GM18907 (cell line): ENCODE results near the gene COL6A5.
"Not testable (repeated sequence)": the region's sequence is repeated elsewhere in the genome, so short reads cannot be mapped to it uniquely, and the experiment has no call there.

ENCODE experiments used
- ATAC-seq: cut with Tn5 transposase; IDR thresholded peaks from one replicate; pipeline ENCODE4 v1.9.1; 2021; ENCODE audit warnings: mild to moderate bottlenecking, moderate library complexity; ENCODE audit not compliant: unreplicated experiment

COL6A5 gene

DNA sequence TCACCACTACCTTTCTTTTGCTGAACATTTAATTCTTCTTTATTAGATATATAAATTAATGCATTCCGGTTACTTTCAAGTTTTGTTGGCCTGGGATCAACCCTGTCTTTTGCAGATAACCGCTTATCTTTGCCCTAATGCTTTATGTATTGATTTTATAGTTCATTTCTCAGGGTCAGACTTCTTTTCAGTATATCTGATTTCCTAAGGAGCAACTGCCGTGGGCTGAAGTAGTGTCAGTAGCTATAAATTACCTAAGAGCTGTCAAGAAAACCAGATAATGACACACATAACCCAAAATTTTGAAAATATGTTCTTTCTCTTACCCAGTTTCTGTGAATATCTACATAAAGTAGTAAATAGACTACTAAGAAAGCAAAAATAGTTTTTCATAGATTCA, 38.0 kb downstream of the COL6A5 start:
- ATAC-seq: no peak

DNA sequence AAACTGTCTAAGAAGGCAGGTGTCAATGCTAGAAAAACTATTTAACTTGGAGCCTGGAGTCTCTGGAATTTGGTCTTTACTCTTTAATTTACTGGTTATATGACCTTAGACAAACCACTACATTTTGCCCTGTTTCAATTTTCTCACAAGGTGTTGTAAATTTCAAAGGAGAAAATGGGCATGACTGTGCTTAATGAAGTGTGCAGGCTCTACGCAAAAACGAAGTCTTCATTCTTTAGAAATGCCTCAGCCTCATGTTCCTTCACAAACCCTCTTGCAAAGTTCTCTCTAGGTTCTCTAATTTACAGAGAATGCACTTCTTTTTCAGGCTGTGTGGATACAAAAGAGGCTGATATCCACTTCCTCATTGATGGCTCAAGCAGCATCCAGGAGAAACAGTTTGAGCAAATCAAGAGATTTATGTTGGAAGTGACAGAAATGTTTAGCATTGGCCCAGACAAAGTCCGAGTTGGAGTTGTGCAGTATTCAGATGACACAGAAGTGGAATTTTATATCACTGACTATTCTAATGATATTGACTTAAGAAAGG, 39.1 kb downstream of the COL6A5 start:
- no peak for ATAC-seq

DNA sequence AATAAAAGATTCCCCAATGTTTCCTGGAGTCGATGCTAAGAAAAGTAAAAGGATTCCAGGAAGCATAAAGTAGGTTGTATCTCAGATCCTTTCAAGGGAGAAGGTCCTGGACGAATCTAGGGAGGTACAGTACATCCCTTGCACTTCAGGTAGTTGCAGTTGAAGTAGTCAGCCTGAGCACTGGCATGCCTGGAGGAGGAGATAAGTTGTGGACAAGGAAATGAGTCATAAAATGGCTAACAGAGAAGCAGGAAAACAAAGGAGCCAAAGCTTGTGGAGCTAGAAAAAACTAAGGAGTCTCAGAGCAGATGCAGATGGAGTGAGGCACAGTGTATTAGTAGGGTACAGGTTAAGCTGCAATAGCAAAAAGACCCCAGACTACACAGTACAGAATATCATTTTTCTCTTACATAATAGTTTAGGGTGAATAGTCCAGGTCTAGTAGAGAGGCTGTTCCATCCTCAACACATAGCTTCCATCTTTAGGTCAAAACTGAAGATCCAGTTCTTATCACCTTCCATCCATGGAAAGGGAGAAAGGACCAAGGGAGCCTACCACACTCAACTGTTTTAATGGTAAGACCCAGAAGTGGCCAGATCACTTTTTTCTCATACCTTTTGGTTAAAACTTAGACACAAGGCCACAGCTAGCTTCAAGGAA, 41.3 kb downstream of the COL6A5 start:
- no peak for ATAC-seq

DNA sequence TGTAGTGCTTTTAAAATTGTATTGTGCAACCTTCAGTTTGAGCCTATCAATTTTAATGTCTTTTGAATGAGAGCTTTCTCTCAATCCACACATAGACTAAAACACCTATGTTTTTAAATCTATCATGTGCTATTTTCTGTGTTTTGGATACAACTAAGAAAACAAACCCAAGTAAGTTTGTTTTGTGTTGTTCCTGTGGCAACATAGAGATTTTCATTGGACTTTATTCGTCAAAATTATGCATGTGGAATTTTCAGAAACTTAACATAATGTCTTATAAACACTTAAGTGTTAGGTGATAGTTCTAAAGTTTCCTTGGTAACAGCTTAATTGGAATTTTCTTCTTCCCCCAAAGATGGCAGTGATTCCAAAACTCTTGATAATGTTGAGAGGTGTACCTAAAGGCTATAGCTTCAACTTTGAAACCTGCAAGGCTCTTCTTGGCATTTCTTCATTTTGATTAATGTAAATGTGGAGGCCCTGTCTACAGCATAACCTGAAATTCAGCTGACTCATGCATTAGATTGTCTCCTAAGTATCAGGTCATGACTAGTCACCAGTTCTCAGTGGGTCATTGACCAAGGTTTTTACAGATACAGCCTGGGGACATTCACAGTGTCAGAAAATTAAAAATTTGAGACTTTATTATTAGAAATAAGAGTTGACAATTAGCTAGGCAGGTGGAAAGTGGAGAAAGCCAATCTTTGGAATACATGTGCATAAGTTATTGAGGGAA, 44.4 kb downstream of the COL6A5 start:
- ATAC-seq: no peak

DNA sequence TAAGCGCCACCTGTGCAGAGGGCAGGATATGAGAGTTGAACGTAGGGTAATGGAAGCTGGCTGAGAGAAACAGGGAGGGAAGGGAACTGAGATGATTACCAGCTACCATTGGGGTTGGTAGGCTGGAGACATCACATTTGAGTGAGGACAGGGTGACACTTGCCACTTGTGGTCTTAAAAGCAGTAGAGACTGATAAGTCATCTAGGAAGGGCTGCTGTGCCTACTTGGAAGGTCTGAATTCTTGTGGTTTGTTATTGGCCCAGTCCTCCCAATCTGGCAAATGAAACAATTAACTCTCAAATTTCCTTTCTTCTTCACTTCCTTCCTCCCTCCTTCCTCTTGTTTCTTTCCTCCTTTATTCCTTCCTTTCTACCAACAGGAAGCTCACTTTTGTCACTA, 46.8 kb downstream of the COL6A5 start:
- no peak for ATAC-seq

DNA sequence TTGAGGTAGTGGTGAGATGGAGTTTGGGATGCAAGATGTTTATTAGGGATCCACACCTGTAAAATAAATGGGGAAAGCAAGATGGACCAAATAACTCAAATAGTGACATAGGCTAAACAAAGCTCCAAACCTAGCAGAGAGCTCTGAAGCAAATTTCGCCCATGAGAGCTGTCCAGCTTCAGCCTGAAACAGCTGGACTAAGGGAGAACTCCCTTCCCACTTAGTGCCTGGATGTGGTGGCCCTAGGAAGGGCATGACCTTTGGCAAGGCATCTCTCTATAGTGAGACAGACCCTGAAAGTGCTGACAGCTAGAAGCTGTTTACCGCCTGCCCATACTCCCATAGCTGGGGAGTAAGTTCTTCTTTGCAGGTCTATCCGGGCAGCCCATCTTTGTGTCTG, 48.1 kb downstream of the COL6A5 start:
- ATAC-seq: no peak

DNA sequence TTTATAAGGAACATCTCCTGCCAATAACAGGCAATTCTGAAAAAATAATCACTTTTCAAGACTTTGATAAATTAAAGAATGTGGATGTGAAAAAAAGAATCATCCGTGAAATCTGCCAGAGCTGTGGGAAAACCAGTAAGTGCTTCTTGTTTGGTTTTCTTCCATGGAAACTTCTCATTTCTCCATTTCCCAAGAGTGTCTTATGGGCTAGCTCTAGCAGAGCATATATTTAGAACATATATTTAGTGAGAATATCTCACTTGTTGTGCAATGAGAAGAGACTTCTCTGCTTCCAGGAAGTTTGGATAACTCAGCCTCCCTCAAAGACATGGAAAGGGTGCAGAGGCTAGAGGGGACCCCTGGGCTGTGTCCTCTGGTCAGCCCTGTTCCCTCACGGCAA, 49.9 kb downstream of the COL6A5 start:
- ATAC-seq: no peak

DNA sequence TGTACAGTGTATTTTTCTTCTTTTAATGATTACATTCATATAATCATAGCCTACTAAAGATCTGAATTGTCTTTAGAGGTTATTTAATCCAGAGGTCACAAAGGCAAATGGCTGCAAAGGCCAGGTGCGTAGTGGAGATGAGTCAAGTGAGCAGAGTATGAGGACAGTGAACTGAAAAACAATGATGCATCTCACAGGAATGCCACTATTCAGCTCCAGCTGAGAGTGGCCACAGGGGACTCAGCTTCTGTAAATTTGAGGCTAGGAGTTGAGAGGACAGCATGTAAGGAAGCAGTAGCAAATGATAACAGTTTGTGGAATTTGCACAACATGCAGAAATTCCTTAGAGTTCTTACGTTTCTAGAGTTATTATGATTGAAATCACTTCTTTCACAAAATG, 50.4 kb downstream of the COL6A5 start:
- ATAC-seq: no peak

DNA sequence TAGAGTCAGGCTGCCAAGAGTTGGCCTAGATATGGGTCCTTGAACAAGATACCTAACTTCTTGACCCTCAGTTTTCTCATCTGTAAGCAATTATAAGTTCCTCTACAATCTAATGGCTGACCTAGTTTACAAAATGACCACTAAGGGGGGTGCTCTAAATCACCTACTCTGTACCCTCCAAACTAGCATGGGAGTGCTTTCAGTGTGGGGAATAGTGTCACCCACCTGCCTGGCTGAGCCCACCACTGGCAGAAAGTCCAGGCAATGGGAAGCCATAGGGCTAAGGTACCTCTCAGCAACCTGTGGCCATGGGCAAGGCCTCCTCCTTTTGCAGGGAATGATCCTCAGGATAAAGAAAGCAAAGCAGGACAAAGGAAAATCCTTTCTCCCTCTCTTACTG, 58.9 kb downstream of the COL6A5 start:
- no peak for ATAC-seq

DNA sequence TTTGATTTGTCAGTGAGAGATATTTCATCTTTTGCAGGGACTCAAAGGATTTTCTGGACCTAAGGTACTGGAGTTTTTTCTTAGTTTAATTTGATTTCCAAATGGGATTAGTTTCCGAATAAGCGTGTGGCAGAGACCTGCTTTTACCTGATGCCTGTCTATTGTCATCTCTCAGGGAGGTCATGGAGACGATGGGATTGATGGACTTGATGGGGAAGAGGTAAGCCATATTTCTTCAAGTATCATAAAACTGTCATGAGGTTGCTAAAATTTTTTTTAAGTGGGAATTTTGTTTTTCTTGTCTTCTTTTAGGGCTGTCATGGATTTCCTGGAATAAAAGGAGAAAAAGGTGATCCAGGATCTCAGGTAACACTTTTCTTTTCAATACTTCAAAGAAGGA, 60.5 kb downstream of the COL6A5 start:
- ATAC-seq: no peak

DNA sequence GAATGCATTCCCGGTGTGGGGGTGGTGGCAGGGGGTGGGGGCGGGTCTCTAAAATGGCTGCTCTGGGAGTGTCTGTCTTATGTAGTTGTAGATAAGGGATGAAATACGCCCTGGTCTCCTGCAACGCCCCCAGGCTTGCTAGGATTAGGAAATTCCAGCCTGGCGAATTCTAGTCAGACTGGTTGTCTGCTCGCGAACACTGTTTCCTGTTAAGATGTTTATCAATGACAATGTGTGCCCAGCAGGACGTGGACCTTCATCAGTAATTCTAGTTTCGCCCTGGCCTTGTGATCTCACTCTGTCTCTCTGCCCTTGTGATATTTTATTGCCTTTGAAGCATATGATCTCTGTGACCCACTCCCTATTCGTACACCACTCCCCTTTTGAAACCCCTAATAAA, 62.8 kb downstream of the COL6A5 start:
- not testable (repeated sequence) for ATAC-seq

DNA sequence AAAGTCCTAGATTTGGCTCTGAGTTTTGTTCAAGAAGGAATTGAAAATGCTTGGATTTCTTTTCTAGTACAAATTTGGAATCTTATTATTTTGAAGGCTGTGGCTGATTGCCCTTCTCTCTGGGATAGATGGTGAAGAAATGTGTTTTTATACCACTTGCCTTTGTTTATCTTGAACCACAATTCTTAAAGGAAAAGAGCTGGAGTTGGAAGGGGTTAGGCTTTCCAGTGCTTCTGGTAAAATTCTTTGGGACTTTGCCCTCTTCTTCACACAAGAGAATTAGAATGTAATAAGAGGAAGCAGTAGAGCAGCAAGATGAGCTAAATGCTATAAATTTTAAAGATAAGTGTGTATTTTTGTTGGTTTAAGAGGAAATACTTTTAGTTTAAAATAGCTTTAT, 65.8 kb downstream of the COL6A5 start:
- no peak for ATAC-seq

DNA sequence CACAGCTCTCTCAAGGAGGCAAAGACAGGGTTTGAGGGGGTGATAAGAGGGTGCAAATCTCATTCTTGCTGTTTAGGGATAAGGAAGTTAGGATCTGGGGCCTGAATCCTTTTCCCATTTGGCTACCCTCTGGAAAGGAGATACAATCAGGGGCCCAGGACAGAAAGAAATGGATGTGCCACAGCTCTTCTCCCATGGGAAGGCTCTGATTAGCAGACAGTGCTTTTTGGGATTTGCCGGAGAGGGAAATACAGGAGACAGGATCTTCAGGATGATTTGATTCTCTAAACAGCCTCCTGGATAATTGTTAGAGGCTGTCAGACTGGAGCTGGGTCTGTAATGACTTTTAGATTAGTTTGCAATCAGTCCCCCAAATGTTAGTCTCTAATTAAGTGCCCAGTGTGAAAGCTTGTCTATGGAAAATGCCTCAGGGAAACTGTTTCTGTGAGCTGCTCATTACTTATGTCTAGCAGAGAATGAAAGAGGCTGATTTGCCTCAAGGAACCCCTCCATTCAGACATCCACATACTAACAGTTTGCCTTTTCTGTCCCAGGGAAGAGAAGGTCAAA, 67.6 kb downstream of the COL6A5 start:
- ATAC-seq: no peak

DNA sequence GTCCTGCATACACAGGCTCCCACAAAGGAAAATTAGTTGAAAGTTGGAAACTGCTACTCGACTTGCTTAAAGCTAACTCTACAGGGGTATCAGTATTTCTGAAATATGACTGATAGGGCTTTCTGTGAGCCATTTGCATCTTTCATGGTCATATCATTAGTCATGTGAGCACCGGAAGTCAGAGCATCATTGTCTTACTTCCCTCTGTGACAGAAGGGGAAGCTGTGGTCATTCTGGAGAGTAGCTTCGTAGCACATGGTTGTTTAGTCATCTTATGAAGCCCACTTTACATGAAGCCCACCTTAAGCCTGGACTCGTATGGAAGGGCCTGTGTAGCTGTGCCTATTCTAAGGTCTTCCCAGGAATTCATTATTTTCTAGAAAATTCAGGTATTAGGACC, 69.0 kb downstream of the COL6A5 start:
- no peak for ATAC-seq

DNA sequence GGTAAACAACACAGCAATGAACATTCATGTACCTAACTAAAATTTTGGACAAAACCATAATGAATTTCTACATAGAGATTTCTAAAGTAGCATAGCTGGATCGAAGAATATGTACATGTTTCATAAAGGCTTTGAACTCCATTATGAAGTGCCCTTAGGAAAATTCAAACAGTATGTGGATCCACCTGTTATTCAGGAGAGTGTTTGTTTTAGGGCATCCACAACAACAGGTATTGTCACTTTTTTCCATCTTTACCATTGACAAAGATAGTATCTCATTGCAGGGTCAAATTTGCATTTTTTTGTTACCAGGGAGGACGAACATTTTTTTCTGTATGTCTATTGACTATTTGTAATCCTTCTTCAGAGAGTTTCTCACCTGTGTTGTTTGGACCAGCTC, 75.0 kb downstream of the COL6A5 start:
- no peak for ATAC-seq

DNA sequence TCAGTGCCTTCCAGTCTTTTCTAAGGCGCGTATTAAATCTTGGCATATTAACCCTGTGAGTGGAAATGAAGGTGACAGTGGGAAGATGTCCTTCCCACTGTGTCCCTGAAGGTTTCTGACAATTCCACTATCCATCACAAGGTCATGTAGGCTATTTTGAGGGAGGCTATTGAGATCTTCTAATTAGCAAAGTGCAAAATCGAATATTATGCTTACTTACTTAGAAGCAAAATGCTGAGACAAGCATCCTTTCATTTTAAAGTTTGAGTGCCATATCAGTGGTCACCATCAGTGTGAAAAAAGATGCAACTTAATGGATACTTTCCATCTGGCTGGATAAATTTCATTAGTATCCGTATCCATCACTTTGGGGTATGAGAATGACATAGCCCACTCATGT, 77.6 kb downstream of the COL6A5 start:
- no peak for ATAC-seq

DNA sequence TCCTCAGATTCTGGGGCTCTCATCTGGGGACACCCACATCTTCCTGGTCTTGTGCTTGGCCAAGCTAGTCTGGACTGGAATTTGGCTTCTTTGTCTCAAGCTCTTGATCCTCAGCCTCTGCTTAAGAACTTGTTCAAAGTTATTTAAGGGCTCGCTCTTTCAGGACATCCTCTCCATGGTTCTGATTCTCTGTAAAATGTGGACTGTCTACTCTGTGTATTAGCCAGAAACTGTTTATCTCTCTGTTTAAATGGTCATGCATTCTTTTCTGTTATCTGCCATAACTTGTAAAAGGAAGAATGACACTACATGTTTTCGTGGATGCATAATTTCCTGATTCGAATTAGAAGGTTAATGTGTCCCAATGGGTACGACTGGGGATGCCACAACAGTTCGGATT, 79.4 kb downstream of the COL6A5 start:
- ATAC-seq: no peak

DNA sequence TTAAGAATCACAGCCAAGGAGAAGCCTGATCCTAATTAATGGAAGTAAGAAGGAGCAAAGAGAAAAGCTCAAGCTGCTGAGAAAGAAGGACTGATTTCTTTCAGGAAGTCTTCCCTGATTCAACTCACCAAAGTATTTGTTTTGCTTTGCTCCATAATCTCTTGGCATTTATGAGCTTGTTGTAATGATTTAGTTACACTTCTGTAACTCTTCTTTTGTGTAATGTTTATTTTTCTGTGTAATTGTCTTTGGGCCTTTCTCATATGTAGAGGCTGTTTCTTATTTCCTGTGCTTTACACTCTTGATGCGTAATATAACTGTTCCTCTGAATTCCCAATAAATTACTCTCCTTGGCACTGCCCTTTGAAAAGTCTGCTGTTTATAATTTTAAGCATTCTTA, 80.0 kb downstream of the COL6A5 start:
- no peak for ATAC-seq

DNA sequence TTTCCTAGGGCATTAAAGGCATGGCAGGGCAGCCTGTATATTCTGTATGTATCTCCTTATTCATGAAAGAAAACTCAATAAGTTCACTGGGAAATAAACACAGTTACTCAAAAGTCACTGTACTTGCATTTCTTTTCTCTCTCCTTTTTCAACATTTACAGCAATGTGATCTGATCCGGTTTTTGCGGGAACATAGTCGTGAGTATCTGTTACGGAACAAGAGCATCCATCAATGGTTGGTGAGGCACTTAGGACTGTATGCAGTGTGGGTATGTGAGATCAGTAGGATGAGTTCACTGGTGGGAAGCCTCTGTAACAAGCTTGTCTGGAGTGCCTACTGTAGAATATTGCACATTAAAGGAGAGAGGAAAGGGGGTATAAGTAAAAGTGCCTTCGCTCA, 80.7 kb downstream of the COL6A5 start:
- no peak for ATAC-seq

DNA sequence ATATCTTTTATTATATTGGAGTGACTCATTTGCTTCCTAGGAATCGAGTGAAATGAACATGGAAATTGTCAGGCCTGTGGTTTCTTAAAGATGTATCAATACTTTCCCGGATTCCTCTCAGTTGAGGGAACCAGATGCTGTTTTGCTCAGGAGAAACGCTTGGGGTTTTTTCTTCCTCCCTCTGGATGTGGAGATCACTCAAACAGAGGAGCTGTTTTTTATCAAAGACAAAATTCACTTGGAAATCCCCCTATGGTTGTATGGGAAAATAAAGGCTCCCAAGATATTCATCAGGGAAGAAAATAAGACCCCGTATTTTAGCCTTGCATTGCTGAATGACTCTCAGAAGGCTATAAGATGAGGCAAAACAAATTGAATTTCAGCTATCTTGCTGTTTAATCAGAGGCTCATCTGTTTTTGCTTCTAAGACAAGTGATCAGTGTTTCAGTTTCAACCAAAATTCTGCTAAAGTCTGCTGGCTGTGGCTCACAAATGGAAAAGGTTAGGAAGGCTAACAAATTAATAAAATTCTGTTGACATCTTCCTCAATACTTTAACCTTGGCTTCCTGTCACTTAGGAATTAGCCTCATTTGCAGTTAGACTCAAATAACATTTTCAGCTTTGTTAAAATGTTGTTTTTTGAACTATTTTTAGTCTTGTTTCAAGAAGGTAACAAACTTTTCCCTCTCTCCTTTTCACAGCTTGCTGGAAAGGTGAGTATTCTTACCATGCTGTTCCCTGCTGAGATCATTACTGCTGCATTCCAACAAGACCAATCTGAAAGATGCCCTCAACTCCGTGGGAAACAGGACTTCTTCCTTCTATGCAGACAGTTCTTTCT, 83.6 kb downstream of the COL6A5 start:
- no peak for ATAC-seq

DNA sequence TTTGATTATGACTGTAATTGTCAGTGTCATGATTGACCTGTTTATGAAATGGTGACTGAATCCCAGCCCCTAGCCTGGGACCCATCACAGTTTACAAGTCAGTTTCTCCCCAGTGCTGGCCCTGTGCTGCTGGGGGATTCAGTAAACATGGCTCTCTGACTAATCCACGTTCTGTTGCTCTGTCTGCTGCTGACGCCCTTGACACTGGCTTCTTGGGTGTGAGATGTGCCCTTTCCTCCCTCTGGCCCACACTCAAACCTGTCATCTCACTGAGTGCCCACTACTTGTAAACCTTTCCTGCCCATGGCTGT, 84.2 kb downstream of the COL6A5 start:
- no peak for ATAC-seq

DNA sequence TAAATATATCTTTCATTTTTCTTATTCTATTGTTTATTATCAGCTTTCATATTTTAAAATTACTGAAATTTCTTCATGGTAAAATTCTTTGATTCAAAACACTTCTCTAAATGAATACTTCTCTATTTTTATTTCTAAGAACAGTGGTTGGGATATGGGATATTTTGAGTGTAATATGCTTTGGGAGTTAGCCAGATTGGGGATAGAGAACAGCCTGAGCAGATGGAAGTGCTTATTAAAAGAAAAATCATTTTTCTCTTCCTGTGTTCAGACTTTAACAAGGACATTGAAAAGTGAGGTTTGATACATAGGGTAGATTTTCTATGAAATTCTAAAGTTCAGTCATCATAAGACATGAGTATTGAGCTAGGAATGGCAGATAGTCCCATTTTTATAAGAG, 84.8 kb downstream of the COL6A5 start:
- ATAC-seq: no peak
